HG03139 (cell line): ENCODE measurements around the gene EXPH5.
"Not testable (repeated sequence)": the region's sequence is repeated elsewhere in the genome, so short reads cannot be mapped to it uniquely, and the experiment has no call there.

Experiments
- ATAC-seq: cut with Tn5 transposase; IDR thresholded peaks from one replicate; pipeline ENCODE4 v1.9.1; 2021; ENCODE audit not compliant: unreplicated experiment

The EXPH5 gene, protein sequence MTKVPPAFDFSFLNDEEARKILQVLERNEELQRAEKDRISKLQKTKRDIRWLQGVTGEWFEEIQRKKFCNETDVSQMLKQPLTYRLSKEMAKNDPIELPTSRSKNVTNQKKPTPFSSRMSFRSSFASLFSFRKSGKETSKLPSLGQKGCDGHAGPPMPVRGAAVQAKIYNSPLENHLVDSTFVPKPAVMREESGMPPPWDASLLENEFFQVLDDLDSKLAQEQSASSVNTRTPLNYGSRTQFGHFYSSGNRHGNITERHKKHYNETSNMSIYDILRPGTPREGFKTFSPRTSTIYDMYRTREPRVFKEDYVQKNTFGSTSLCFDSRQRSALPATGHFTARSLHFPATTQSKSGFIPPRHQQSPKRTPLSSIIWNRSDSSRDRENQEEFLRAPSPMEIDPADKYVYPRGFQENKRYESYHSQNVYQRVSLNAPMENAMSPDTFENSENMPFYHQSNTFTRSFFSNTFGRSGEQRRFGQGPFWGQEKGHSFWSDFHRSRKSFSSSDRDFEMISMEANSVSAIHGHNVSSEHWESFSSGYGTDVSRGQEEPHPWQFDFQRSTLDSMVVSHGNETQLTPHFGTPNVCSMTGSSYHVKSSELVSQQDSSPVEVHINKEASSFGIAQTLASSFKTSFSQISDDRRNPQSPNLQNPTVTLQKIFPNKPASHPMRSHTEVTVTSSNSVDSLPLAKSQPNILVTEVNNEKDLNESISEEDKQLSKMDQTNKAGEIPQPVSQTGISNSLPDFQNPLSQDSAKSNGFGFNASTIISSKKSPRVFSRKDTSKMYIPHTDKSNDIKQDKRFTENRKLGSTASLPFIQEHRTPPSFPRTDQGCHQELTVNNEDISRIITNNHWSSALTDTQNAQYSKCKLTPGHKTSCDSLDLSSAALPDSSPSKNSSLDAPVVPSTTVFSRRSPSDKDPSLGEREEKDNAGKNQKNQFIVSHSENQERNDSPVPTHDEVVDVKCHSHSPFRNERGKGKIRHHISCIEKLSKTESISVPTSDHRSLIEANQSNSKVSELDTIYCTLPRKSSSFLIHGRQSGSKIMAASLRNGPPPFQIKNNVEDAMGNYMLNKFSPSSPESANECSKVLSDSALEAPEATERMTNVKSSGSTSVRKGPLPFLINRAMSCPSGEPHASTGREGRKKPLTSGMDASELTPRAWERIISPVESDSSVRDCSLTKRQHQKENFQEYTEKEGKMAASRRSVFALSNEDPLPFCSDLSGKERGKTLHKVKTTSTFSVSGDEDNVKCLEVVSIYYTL (N-terminal part only)

DNA sequence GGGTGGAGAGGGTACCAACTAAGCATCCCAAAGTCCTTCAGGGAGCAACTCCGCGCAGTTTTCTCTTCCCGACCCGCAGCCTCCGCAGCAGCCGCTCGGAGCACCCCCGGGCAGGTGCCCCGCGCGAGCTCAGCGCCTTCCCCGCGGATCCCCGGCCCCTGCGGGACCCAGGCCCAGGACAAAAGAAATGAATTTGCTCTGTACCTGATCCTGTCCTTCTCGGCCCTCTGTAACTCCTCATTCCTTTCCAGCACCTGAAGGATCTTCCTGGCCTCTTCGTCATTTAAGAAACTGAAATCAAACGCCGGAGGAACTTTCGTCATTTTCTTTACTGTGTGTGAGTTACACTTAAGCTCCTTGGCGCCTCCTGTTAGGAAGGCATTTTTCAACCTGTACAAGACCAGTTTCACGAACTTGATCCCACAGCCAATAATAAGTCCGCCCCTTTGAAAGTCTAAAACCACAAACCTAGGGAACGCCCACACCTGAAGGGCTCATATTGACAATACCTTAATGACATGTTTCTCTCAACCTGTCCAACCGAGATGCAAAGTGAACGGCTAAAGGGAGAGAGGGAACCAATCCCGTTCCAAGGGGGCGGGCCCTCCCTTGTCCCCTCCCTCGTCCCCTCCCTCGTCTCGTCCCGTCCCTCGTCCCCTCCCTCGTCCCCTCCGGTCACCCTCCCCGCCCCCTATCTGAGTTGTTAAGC lies at the start of gene EXPH5:
TSS of gene EXPH5 (minus strand) at position 555 of the 709 bp plus-strand sequence. CDS start at position 323, 232 bp downstream.
- ATAC-seq, result peak; percentile 94

DNA sequence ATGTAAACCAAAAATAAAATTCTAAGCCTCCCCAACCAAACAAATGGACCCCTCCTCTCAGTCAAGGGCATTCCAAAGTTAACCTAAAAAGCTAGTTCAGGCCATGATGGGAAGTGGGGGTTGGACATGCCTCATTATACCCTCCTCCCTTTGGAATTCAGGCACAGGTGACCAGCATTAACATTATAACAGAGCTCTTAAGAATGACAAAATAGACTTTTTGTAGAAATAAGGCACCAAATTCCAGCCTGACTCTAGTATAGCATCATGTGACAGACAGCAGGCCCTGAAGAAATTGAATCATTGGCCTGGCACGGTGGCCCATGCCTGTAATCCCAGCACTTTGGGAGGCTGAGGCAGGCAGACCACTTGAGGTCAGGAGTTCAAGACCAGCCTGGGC lies 48.2 kb upstream of the EXPH5 start:
- ATAC-seq, result not testable (repeated sequence)

DNA sequence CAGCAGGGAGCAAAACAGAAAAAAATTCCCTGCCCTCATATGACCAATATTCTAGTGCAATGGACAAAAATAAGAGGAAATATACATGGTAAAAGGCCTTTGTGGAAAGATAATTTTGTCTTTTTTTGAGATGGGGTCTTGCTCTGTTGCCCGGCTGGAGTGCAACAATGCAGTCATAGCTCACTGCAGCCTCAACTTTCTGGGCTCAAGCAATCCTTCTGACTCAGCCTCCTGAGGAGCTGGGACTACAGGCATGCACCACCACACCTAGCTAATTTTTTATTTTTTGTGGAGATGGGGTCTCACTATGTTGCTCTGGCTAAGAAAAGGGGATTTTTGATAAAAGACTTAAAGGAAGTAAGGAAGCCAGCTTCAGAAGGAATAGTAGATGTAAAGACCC lies 45.6 kb upstream of the EXPH5 start:
- no peak for ATAC-seq

DNA sequence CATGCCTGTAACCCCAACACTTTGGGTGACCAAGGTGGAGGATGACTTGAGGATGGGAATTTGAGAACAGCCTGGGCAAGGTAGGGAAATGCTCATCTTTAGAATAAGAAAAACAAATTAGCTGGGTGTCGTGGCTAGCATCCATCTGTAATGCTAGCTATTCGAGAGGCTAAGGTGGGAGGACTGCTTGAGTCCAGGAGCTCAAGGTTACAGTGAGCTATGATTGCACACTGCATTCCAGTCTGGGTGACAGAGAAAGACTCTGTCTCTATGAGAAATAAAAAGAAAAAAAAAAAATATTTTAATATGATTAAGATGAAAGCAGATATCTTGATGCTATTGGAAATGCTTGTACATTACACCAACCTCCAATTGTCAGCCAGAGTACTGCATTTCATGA lies 42.7 kb upstream of the EXPH5 start:
- no peak for ATAC-seq

DNA sequence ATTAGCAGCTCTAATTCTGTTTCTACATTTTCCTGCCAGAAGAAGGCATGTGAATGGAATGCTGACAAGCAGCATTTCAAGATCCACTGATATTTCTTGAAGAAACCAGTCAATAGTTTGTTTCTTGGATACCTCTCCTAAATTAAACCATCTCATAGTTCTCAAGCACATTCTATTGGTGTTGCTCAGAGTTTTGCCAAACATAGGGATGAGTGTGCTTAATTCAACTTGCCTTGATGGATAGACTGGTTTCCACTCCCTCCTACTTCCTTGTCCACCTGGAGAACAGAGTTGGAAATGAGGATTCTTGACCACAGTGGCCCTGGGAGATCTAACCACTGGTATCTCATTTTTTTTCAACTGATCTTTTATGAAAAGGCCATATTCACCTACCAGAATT lies 41.5 kb upstream of the EXPH5 start:
- no peak for ATAC-seq

DNA sequence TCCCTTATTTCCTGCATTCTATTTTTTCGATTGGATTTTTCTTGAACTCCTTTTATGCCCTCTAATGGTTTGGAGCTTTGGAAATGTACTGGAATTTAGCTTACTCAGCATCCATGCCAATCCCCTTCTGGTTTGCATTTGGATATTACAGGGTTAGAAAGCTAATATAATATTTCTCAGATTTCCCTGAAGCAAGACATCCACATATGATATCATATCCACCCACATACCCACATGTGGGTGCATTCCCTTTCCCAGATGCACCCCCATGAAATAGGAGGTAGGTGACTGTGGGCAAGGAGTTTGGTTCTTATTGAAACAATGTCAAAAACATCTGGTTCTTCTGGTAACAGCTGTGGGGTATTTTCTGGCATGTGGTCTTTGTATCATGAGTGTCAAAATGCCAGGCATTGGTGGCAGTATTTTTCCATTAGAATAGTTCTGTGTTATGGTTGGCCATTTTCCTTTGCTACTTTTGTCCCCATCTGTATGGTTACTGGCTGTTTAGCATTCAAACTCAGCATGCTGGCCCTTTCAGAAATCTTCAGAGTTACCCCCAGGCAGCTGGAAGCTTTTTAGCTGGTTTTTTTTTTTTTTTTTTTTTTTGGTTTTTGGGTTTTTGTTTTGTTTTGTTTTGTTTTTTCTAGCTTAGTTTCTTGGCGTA lies 38.6 kb upstream of the EXPH5 start:
- ATAC-seq, result no peak

DNA sequence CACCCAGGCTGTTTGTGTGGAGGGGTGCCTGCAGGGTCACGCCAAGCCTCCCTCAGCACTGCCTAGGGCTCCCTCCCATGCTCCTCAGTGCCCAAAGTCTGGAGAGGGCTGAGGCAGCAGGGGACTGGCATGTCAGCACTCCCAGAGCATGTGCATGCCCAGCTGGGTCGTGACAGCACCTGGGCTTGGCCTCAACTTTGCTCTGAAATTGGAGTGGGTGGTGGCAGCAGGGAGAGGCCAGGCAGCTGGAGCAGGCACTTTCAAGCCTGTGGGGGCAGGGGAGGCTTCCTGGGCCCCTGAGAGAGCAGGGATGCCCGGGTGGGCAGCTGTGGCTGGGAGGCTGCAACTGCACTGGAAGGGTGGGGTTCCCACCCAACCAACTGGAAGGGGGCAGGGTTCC lies 35.7 kb upstream of the EXPH5 start:
- no peak for ATAC-seq

DNA sequence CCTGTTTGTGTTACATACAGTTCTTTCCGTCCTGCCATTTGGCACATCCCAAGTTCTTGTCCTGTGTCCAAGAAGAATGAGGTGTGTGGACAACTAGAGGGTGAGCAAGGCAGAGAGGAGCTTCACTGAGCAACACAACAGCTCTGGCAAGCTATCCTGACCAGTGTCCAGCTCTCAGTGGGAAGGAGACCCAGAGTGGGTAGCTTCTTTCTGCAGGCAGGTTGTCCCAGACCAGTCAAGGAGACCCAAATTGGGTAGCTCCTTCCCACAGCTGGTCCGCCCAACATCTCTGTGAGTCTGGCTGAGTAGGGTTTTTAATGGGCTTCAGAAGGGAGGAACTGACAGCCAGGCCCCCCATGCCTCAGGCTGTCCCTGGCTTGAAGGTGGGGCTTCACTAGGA lies 35.2 kb upstream of the EXPH5 start:
- ATAC-seq, result no peak

DNA sequence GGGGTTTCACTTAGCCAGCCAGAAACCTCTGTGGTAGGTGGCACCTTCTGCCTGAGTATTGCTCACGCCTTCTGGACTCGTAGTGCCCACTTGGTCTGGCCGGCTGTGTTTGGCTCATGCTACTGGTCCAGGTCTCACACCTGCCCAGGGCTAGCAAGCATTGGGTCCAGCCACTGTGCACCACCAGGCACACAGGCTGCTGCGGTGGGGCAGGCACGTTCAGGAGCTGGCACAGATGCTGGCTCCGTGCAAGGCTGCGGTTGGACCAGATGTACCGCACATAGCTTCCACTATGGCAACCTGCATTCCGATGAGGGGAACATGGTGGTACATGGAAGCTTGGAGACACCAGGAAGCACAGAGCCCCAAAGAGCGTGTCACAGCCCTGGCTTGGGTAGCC lies 34.8 kb upstream of the EXPH5 start:
- ATAC-seq, result no peak

DNA sequence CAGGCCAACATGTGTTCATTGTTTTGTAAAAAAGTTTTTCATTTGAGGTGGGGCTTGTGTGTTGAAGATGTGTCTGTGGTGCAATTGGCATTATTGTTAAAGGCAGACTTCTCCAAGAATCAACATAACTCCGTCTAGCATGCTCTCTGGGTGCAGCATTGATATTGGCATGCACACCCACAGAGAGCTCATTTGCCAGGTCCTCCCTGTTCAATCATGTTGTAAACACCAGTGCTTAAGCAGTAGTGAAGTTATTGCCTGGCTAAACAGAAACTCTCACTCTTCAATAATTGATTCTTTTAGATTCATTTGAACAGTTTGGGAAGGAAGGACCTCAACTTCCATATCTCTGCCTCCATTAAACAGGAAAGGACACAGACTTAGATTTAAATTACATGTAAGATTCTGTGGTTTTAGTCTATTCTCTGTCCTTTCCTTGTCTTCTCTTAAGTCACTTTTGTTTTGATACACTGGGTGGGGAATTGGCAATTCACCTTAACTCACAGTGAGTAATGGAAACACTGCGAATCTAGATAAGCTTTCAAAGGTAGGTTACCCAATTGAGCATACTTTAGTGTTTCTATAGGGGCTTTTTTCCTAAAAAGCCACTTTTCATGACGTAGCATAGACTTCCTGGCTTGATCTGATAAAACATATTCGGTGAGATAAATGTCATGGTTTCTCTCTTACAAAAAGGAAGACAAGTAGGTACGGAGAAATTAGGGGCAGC lies 30.8 kb upstream of the EXPH5 start:
- ATAC-seq, result no peak

DNA sequence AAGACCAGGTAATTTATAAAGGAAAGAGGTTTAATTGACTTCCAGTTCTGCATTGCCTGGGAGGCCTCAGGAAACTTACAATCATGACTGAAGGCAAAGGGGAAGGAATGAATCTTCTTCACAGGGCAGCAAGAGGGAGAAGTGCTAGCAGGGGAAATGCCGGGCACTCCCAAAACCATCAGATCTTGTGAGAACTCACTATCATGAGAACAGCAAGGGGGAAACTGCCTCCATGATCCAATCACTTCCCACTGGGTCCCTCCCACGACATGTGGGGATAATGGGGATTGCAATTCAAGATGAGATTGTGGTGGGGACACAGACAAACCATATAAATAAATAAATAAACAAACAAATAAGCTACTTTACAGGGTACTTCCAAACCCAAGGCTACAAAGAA lies 28.8 kb upstream of the EXPH5 start:
- no peak for ATAC-seq

DNA sequence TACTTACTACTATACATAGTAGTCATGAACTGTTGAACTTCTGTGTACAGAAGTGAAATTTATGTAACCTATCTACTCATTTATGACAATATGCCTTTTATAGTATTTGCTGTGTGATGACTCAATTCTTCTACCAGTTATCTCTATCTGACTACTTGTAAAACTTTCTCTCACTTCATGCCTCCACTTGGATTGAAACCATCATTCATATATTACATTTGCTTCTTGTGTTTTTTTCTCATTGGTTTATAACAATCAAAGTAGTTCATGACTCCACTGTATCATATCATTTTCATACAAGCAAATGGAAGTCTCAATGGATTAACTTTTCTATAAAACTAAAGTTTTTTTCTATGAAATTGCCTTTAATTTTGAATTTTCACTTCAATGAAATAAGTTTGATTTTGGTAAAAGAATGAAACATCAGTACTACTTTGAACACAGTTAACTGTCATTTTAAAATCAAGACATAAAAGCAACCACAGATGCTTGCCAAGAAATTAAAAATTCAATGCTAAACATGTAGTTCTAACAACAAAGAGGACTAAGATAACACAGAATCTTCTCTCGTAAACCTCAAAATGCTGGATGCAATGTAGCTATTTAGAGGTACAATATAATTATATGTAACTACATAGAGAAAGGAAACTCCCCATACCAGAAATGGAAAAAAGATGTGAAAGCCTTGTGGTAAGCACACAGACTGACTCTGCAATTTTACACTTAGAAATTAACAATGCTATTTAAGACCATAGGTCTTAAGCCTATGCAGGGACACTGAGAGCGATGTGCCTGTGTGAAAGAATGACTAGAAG lies 27.6 kb upstream of the EXPH5 start:
- ATAC-seq, result peak; percentile 85

DNA sequence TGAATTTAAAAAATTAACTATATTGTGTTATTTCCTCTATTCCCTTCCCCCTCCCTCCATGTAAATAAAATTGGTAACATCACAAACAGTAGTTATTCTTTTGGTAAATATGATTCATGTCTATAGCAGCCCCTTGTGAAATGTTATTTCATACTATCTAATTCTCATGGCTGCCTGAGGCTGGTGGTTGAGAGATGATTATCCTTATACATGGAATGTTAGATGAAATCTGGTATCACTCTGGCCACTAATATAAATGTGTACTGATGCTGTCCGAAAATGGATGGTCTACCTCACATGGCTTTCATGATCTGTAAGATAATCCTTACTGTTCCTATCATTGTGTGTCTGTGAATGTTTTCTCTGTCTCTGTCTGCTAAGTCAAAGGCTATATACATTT lies 25.0 kb upstream of the EXPH5 start:
- no peak for ATAC-seq

DNA sequence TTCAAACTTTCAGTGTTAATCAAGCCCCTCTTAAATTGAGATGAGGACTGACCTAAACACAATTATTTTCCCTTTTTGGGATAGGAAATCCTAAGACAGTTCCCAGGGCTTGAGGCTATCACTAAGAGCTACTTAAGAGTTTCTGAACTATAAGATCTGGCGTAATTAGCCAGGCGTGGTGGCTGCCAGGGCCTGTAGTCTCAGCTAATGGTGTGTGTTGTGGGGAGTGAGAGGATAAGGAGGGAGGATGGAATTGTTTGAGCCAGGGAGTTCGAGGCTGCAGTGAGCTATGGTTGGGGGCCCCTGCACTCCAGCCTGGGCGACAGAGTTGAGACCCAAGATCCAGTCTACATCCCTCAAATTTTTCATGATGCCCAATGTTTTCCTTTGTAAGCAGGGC lies 23.5 kb upstream of the EXPH5 start:
- ATAC-seq, result no peak

DNA sequence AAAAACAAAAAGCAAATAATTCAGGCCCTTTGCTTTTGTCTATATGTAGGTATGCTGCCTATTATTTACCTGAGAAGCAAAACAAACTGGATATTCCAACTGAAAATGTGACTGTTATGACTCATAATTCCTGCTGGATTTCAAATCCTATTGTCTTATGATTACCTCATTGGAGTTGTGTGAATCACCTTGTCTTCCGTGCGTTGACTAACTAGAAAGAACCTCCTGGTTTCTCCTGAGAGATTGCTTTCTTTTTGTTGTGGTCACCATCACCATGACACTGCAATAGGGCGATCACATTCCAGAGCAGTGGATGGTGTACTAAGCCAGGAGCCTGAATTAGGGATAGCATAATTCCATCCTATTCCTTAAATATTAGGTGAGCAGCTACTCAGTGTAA lies 23.0 kb upstream of the EXPH5 start:
- no peak for ATAC-seq

DNA sequence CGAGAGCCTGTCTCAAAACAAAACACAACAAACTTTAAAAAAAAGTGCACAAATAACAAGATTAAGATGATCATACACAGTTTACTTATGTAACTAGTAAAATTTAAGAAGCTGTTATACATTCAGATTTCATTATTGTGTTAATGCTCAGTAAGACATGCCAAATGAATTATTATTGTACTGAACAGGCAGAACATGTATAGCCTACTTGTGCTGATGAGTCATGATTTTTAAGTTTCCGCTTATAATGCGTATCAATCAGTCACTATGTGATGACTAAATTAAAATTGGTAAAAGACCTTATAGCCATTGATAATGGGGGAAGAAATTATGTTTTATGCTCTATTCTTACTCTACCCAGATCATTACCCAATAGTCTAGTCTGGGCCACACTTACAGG lies 20.5 kb upstream of the EXPH5 start:
- no peak for ATAC-seq

DNA sequence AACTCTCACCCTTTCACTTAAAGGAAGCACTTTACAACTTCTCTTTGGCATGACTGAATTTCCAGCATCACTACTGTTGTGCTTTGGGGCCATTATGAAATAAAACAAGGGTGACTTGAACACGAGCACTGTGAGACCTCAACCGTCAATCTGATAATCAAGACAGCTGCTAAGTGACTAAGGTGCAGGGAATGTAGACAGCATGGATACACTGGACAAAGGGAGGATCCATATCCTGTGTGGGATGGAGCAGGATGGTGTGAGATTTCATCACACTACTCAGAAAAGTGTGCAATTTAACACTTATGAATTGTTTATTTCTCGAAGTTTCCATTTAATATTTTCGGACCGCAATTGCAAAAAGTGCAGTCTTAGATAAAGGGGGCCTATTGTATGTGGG lies 16.1 kb upstream of the EXPH5 start:
- no peak for ATAC-seq

DNA sequence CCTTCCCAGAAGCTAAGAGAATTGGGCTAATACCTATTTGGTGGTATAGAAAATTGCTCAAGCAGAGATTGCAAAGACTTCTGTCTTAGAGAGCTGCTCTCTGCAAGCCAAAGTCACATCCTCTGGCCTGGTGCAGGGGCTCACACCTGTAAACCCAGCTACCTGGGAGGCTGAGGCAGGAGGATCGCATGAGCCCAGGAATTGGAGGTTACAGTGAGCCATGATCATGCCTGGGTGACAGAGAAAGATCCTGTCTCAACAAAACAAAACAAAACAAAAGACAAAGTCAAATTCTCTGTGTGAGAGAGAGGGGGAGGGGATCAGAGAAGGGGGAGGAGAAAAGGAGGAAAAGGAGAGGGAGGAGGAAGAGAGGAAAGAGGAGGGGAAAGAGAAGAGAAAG lies 15.0 kb upstream of the EXPH5 start:
- no peak for ATAC-seq
